Measurements from ENCODE around the gene CMTR1. TPM values are rescaled to one million over a fixed set of nuclear protein-coding genes. Genes with fewer than 3 reads are reported as not detected.

The CMTR1 gene
- total RNA-seq, 2 donors from 2014 or later, result 28.1 to 147 TPM

DNA sequence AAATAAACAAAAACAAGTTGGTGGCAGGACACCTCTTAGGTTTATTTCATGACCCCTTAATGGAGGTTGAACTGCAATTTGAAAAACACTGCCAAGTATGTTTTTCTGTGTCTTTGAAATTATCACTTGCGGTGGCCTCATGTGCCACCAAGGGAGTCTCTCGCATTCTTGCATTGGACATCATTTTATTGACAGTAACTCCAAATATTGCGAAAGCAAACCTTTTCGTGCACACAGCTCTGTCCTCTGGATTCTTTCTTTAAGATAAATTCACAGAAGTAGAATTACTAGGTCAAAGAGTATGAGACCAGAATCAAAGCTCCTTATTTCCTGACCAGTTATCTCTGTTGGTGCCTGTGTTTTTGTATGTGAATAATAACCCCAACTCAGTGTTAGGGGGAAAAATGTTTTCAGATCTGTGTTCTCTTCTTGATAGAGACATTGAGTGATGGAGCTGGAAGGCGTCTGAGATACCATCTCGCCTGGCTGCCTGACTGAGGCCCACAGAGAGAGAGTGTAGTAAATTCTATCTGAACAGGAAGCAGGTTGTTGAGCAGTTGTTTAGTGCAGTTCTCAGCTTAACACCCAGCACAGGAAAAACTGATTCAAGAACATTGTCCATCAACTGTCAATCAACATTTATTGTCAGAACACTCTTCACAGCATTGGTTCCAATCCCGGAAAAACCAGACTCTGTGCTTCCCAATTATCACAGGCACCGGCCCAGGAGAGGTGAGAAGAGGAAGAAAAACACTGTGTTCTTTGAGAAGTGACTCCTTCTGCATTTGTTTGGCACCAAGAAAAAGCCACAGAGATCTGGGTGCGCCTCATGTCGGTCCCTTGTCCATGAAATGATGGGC, 68.8 kb downstream of the CMTR1 start:
- Histone ChIP-seq H3K9me3 (no peaks in the 10 kb centered on the region), H3K27ac (no peak overlapping the region), H3K36me3 (no peaks in the 10 kb centered on the region), H3K27me3 (replicated peaks; ENCODE audit: insufficient read depth) (no peaks in the 10 kb centered on the region), H3K4me3 (no peak overlapping the region), H3K4me1 (replicated peaks) (no peaks in the 10 kb centered on the region)
- DNase-seq (ENCODE audit: low spot score), result no peak
- intact Hi-C loops (cut with DNase I), result no loop called here
- TF ChIP-seq POLR2AphosphoS5 (IDR thresholded peaks at IDR 0.05) (no peak), POLR2A (IDR thresholded peaks at IDR 0.05) (no peak), CTCF (IDR thresholded peaks at IDR 0.05) (no peak)
- 66% methylated on average over 10 of the region's 10 CpGs for WGBS

DNA sequence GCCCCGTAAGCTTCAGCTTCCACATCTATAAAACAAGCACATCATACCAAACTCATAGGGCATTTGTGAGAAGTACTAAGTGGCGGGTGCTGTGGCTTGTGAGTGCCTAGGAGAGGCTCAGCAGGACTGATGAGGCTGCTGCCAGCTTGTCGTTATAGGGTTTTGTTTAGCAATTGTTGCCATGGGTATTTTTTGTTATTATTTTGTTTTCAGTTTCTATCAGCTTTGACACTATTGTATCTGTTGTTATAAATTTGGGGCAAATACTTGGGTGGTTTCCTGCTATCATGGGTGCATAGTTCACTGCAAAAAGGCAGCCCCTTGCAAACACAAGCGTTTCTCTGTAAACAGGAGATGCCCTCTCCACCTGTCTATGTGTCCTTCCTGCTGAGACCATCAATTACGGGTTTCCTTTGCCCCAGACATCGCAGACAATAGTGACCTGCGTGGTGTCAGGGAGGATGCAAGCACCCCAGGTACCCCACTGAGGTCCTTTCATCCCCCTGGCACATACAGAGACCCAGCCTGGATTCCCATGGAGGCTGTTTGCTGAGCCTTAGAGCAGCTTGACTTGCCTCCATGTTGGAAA, 69.8 kb downstream of the CMTR1 start:
- no peaks in the 10 kb centered on the region for H3K4me1 ChIP-seq (replicated peaks)
- no peak overlapping the region for H3K27ac ChIP-seq
- H3K9me3 ChIP-seq, result no peaks in the 10 kb centered on the region
- H3K27me3 ChIP-seq (replicated peaks; ENCODE audit: insufficient read depth), result no peaks in the 10 kb centered on the region
- DNase-seq (ENCODE audit: low spot score), result no peak
- H3K36me3 ChIP-seq, result no peaks in the 10 kb centered on the region
- intact Hi-C loops (cut with DNase I), result no loop called here
- 65% methylated on average over 7 of the region's 7 CpGs for WGBS
- H3K4me3 ChIP-seq, result no peak overlapping the region
- TF ChIP-seq CTCF (IDR thresholded peaks at IDR 0.05), result no peak
- no peak for TF ChIP-seq POLR2AphosphoS5 (IDR thresholded peaks at IDR 0.05)
- TF ChIP-seq POLR2A (IDR thresholded peaks at IDR 0.05), result no peak

- H3K36me3 ChIP-seq, result no peaks in the 10 kb centered on the region
- H3K4me3 ChIP-seq, result no peak overlapping the region
- no peak for TF ChIP-seq CTCF (IDR thresholded peaks at IDR 0.05)
- no peak for TF ChIP-seq POLR2A (IDR thresholded peaks at IDR 0.05)
- intact Hi-C loops (cut with DNase I), result no loop called here
- H3K27me3 ChIP-seq (replicated peaks; ENCODE audit: insufficient read depth), result no peaks in the 10 kb centered on the region
- DNase-seq (ENCODE audit: low spot score), result no peak
- H3K4me1 ChIP-seq (replicated peaks), result no peaks in the 10 kb centered on the region
- H3K27ac ChIP-seq, result no peak overlapping the region
- no peaks in the 10 kb centered on the region for H3K9me3 ChIP-seq
- 69% methylated on average over 7 of the region's 7 CpGs for WGBS
These were observed 70.4 kb downstream of the CMTR1 start for GRCh38 chr6:37503309-37503965.

- Histone ChIP-seq H3K36me3 (no peaks in the 10 kb centered on the region), H3K27me3 (replicated peaks; ENCODE audit: insufficient read depth) (no peaks in the 10 kb centered on the region), H3K27ac (no peak overlapping the region), H3K9me3 (no peaks in the 10 kb centered on the region), H3K4me1 (replicated peaks) (no peaks in the 10 kb centered on the region), H3K4me3 (no peak overlapping the region)
- WGBS, result 85% methylated on average over 2 of the region's 2 CpGs
- intact Hi-C loops (cut with DNase I), result no loop called here
- no peak for DNase-seq (ENCODE audit: low spot score)
- TF ChIP-seq CTCF (IDR thresholded peaks at IDR 0.05), result no peak
- no peak for TF ChIP-seq POLR2AphosphoS5 (IDR thresholded peaks at IDR 0.05)
- TF ChIP-seq POLR2A (IDR thresholded peaks at IDR 0.05), result no peak
These were observed 71.0 kb downstream of the CMTR1 start for GRCh38 chr6:37504024-37504423.

Measured in prostate gland (tissue), 2 donors.